Measurements from ENCODE around the gene CASTOR1.

DNA sequence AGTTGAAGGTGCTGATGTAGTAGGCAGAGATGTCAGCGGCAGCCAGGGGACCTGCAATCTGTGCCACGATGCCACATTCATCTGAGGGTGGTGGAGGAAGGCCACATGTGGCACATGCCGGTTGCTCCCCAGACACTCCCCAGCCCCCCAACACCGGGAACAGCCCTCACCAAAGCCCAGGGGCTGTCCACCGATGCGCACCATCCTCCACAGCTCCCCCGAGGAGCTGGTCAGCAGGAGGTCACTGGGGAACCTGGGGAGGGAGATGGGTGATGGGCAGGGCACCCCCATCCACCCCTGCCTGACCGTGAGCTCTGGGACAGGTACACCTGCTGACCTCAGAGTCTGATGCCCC, 3.5 kb downstream of the CASTOR1 start:
- no peak for TF ChIP-seq CTCF (conservative IDR thresholded peaks at IDR 0.05)
- no peak for TF ChIP-seq EZH2 (IDR thresholded peaks at IDR 0.05; ENCODE audit: low read depth)

All from PC-9 (cell line).